HepG2 (cell line): Measurements from ENCODE around the gene DDN. TPM values are rescaled to one million over a fixed set of nuclear protein-coding genes. Genes with fewer than 3 reads are reported as not detected.

Experiments
- FIP1L1 ChIP-seq: fragments of 200-400 bp; formaldehyde crosslinking; IDR thresholded peaks from 2 replicates; pipeline ENCODE4 v1.6.1; 2018; ENCODE audit warnings: low read depth, mild to moderate bottlenecking, low read length, moderate library complexity, borderline replicate concordance; ENCODE audit not compliant: insufficient read depth
- FOXK2 ChIP-seq: fragments of 450-650 bp; IDR thresholded peaks from 2 replicates; pipeline ENCODE4 v1.6.1; 2016
- GTF2F1 ChIP-seq: fragments of 150-350 bp; IDR thresholded peaks from 2 replicates; pipeline ENCODE4 v1.6.1; 2014; ENCODE audit warnings: low read length
- HDAC2 ChIP-seq: sonication (generic); formaldehyde crosslinking; IDR thresholded peaks from 2 replicates; pipeline ENCODE4 v1.4.0; 2020; ENCODE audit warnings: missing genetic modification reagents
- HMGXB4 ChIP-seq, 2 experiments: sonication (generic) in 1 of 2; formaldehyde crosslinking in 1 of 2; IDR thresholded peaks; 2 replicates each; pipeline versions ENCODE4 v1.4.0 to v1.6.1; 2018 to 2020; ENCODE audit warnings: missing genetic modification reagents in 2 of 2, borderline replicate concordance in 1 of 2, low read depth in 1 of 2, mild to moderate bottlenecking in 1 of 2, missing biosample characterization in 1 of 2
- LRRFIP1 ChIP-seq: sonication (generic); formaldehyde crosslinking; conservative IDR thresholded peaks from 2 replicates; pipeline ENCODE4 v1.4.0; 2020; ENCODE audit warnings: missing genetic modification reagents
- MXI1 ChIP-seq: IDR thresholded peaks from 3 replicates; pipeline ENCODE4 v1.6.1; 2012; ENCODE audit warnings: low read depth, low read length, inconsistent platforms, borderline replicate concordance
- PHF8 ChIP-seq: sonication (generic); formaldehyde crosslinking; IDR thresholded peaks from 2 replicates; pipeline ENCODE4 v1.5.0; 2020; ENCODE audit warnings: missing genetic modification reagents
- POGZ ChIP-seq: sonication (generic); formaldehyde crosslinking; IDR thresholded peaks from 2 replicates; pipeline ENCODE4 v1.4.0; 2020; ENCODE audit warnings: mild to moderate bottlenecking, missing genetic modification reagents
- PRPF4 ChIP-seq: fragments of 200-400 bp; formaldehyde crosslinking; IDR thresholded peaks from 2 replicates; pipeline ENCODE4 v1.6.1; 2016; ENCODE audit warnings: low read length, low read depth; ENCODE audit not compliant: poor library complexity, severe bottlenecking
- SALL2 ChIP-seq: sonication (generic); formaldehyde crosslinking; IDR thresholded peaks from 2 replicates; pipeline ENCODE4 v1.8.1; 2023; ENCODE audit warnings: mild to moderate bottlenecking, missing genetic modification reagents, inconsistent platforms
- TERF1 ChIP-seq: sonication (generic); formaldehyde crosslinking; IDR thresholded peaks from 2 replicates; pipeline ENCODE4 v1.8.0; 2022; ENCODE audit warnings: mild to moderate bottlenecking, missing genetic modification reagents, moderate library complexity
- TIGD3 ChIP-seq: sonication (generic); formaldehyde crosslinking; IDR thresholded peaks from 2 replicates; pipeline ENCODE4 v1.5.1; 2020; ENCODE audit warnings: mild to moderate bottlenecking, missing genetic modification reagents, borderline replicate concordance
- ZBTB42 ChIP-seq: sonication (generic); formaldehyde crosslinking; IDR thresholded peaks from 2 replicates; pipeline ENCODE4 v1.5.0; 2020; ENCODE audit warnings: mild to moderate bottlenecking, missing genetic modification reagents
- ZFP90 ChIP-seq: sonication (generic); formaldehyde crosslinking; IDR thresholded peaks from 2 replicates; pipeline ENCODE4 v1.8.0; 2022; ENCODE audit warnings: missing genetic modification reagents, mild to moderate bottlenecking, inconsistent platforms, borderline replicate concordance
- ZKSCAN5 ChIP-seq: sonication (generic); formaldehyde crosslinking; IDR thresholded peaks from 2 replicates; pipeline ENCODE4 v1.5.1; 2020; ENCODE audit warnings: mild to moderate bottlenecking, missing genetic modification reagents
- ZNF3 ChIP-seq: IDR thresholded peaks from 2 replicates; pipeline ENCODE4 v1.7.0; 2017; ENCODE audit warnings: inconsistent platforms
- ZNF615 ChIP-seq: sonication (generic); formaldehyde crosslinking; IDR thresholded peaks from 2 replicates; pipeline ENCODE4 v1.5.0; 2020; ENCODE audit warnings: mild to moderate bottlenecking, missing genetic modification reagents, borderline replicate concordance
- ZNF737 ChIP-seq: sonication (generic); formaldehyde crosslinking; IDR thresholded peaks from 2 replicates; pipeline ENCODE4 v1.5.0; 2020; ENCODE audit warnings: missing genetic modification reagents, mild to moderate bottlenecking, borderline replicate concordance
- ZSCAN22 ChIP-seq: sonication (generic); formaldehyde crosslinking; IDR thresholded peaks from 2 replicates; pipeline ENCODE4 v1.4.0; 2020; ENCODE audit warnings: mild to moderate bottlenecking, missing genetic modification reagents
- polyA plus RNA-seq, 8 experiments: library from polyadenylated mRNA; depleted of rRNA in 3 of 8; stranded (reverse) in 7 of 8; unstranded in 1 of 8; fragments of >200 nt; fragmentation: Illumina TruSeq in 4 of 8; extraction: Trizol in 4 of 8; gene quantifications; 2 replicates each; pipeline versions ENCODE4 v1.2.1 to v1.2.3, GENCODE V29; 2011 to 2016; ENCODE audit warnings: low read depth in 4 of 8, missing spikeins in 1 of 8, mixed read lengths in 1 of 8; ENCODE audit not compliant: insufficient read depth in 1 of 8
- total RNA-seq, 5 experiments: library from RNA; depleted of rRNA; stranded (reverse); fragments of >200 nt; fragmentation: Illumina TruSeq; extraction: Trizol; gene quantifications; 2 replicates each; pipeline ENCODE4 v1.2.3, GENCODE V29; 2016; ENCODE audit warnings: low read depth in 1 of 5
- TF ChIP-seq, protein P1 (sequence below): sonication (generic); formaldehyde crosslinking; IDR thresholded peaks from 2 replicates; pipeline ENCODE4 v1.4.0; 2020; ENCODE audit warnings: mild to moderate bottlenecking, missing genetic modification reagents

The DDN gene
- total and polyA plus RNA-seq, 2 of the 13 experiments (the other 11 are each of a cell fraction or from before 2014, with no cell fraction given), result 0.24 to 0.53 TPM

DNA sequence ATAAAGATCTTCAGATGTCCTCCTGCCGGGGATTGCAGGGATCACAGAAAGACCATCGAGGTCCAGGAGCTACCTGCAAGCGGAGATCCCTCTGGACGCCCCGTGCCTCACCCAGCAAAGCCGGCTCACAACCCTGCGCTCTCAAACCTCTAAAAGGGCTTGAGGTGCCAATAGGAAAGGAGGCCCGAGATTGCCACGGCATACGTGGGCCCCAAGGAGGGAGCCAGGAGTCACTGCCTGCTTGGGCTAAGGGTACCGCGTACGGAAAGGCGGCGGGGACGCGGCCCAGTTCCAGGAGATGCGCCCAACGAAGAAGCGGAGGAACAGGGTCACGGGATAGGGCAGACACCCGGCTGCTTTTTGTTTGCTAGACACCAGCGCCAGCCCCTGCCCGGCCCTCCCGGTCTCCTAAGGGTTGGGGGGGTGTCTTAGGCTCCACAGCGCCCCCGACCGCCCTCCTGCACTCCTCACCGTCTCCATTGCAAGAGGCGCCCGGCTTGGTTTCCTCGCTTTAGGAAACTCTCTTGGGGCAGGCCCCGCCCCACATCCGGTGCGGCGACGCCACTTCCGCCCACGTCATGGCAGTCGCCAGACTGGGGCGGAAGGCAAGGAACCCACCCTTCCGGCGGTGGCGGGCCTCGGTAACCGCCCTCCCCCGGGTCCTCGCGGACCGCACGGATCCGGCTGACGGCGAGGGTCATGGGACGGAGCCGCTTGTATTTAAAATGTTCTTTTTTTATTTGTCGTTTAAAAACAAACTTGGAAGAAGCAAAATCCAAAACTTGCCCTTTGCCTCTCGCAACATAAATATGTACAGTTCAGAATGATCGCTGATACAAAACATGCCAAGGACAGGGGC lies 19.3 kb upstream of the DDN start, which contains the start of gene PRKAG1 (continued):
- no peak for TF ChIP-seq LRRFIP1
- no peak for TF ChIP-seq ZNF3
- TF ChIP-seq GTF2F1, result peak; percentile 92
- no peak; the same call in 1 of the 2 replicates for TF ChIP-seq POGZ
- TF ChIP-seq ZBTB42 (CRISPR knock-in tag), result no peak
- no peak for TF ChIP-seq TIGD3 (CRISPR knock-in tag)
- no peak for TF ChIP-seq ZSCAN22 (CRISPR knock-in tag)
- peak; percentile 57; the same call in 1 of the 3 replicates for TF ChIP-seq MXI1
- TF ChIP-seq ZFP90, result no peak; the same call in 1 of the 2 replicates
- peak; percentile 44; the same call in 1 of the 2 replicates for TF ChIP-seq HDAC2
- TF ChIP-seq FOXK2, result no peak
- TF ChIP-seq PHF8 (CRISPR knock-in tag), result peak; percentile 82
- TF ChIP-seq ZNF615 (CRISPR knock-in tag), result no peak
- peak; percentile 90 to 96 for TF ChIP-seq HMGXB4 (CRISPR knock-in tag; IDR thresholded peaks at IDR 0.05; ENCODE audit: borderline replicate concordance in 1 of 2, low read depth in 1 of 2)
- no peak for TF ChIP-seq ZKSCAN5 (CRISPR knock-in tag)
- TF ChIP-seq, protein P1, sequence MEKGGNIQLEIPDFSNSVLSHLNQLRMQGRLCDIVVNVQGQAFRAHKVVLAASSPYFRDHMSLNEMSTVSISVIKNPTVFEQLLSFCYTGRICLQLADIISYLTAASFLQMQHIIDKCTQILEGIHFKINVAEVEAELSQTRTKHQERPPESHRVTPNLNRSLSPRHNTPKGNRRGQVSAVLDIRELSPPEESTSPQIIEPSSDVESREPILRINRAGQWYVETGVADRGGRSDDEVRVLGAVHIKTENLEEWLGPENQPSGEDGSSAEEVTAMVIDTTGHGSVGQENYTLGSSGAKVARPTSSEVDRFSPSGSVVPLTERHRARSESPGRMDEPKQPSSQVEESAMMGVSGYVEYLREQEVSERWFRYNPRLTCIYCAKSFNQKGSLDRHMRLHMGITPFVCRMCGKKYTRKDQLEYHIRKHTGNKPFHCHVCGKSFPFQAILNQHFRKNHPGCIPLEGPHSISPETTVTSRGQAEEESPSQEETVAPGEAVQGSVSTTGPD, result no peak
- TF ChIP-seq TERF1 (CRISPR knock-in tag), result no peak
- no peak for TF ChIP-seq PRPF4
- TF ChIP-seq SALL2 (CRISPR knock-in tag), result no peak
- no peak for TF ChIP-seq ZNF737
- peak; percentile 93; the same call in 1 of the 2 replicates for TF ChIP-seq FIP1L1
